ENCODE data around the gene TBL1Y.

GRCh38 chrY:6947695-6948094, 37.2 kb downstream of the TBL1Y start:
- TF ChIP-seq GATA2 (IDR thresholded peaks at IDR 0.05; ENCODE audit: low read depth, low read length) (no peak), GATA3 (IDR thresholded peaks at IDR 0.05; ENCODE audit: low read depth, low read length) (no peak)
